ENCODE results near the gene WDR33.

The WDR33 gene

GRCh38 chr2:127739800-127740199, 71.2 kb downstream of the WDR33 start (continued):
- TF ChIP-seq POU6F1 (CRISPR knock-in tag; IDR thresholded peaks at IDR 0.05; ENCODE audit: borderline replicate concordance, low read depth) (no peak), CSDC2 (CRISPR knock-in tag; IDR thresholded peaks at IDR 0.05) (no peak), ESRRG (CRISPR knock-in tag; IDR thresholded peaks at IDR 0.05) (no peak), ISL1 (CRISPR knock-in tag; IDR thresholded peaks at IDR 0.05) (no peak), ZNF8 (CRISPR knock-in tag; IDR thresholded peaks at IDR 0.05) (no peak), RARB (CRISPR knock-in tag; IDR thresholded peaks at IDR 0.05) (no peak)

- TF ChIP-seq ISL1 (CRISPR knock-in tag; IDR thresholded peaks at IDR 0.05): no peak
- TF ChIP-seq ZNF70 (CRISPR knock-in tag; IDR thresholded peaks at IDR 0.05): no peak
- no peak for ATAC-seq
These were observed 73.1 kb downstream of the WDR33 start for GRCh38 chr2:127737892-127738291.

- no peak for ATAC-seq
These were observed 75.2 kb downstream of the WDR33 start for GRCh38 chr2:127735537-127736399.

GRCh38 chr2:127735044-127735443, 75.9 kb downstream of the WDR33 start:
- TF ChIP-seq SNAI2 (CRISPR knock-in tag; IDR thresholded peaks at IDR 0.05) (no peak), ZNF70 (CRISPR knock-in tag; IDR thresholded peaks at IDR 0.05) (no peak), ZC3H10 (CRISPR knock-in tag; IDR thresholded peaks at IDR 0.05) (no peak), ZNF565 (CRISPR knock-in tag; conservative IDR thresholded peaks at IDR 0.05; ENCODE audit: low read depth) (no peak), CREB5 (CRISPR knock-in tag; IDR thresholded peaks at IDR 0.05; ENCODE audit: low read depth) (no peak)

More at GRCh38 chr2:127735537-127736399, 75.2 kb downstream of the WDR33 start:
- no peak for TF ChIP-seq TOX (CRISPR knock-in tag; IDR thresholded peaks at IDR 0.05; ENCODE audit: borderline replicate concordance)
- TF ChIP-seq ESRRG (CRISPR knock-in tag; IDR thresholded peaks at IDR 0.05): no peak
- TF ChIP-seq ZFP30 (CRISPR knock-in tag; IDR thresholded peaks at IDR 0.05): no peak

GRCh38 chr2:127733816-127734537, 77.0 kb downstream of the WDR33 start:
- TF ChIP-seq ZFP30 (CRISPR knock-in tag; IDR thresholded peaks at IDR 0.05): no peak
- no peak for TF ChIP-seq ZNF565 (CRISPR knock-in tag; conservative IDR thresholded peaks at IDR 0.05; ENCODE audit: low read depth)
- TF ChIP-seq TCF4 (CRISPR knock-in tag; IDR thresholded peaks at IDR 0.05; ENCODE audit: borderline replicate concordance): no peak
- TF ChIP-seq ZFP3 (CRISPR knock-in tag; IDR thresholded peaks at IDR 0.05): no peak
- TF ChIP-seq POU6F1 (CRISPR knock-in tag; IDR thresholded peaks at IDR 0.05; ENCODE audit: borderline replicate concordance, low read depth): no peak
- no peak for TF ChIP-seq TOX (CRISPR knock-in tag; IDR thresholded peaks at IDR 0.05; ENCODE audit: borderline replicate concordance)
- TF ChIP-seq CSRNP3 (CRISPR knock-in tag; IDR thresholded peaks at IDR 0.05): no peak
- TF ChIP-seq GLIS3 (CRISPR knock-in tag; IDR thresholded peaks at IDR 0.05): no peak
- TF ChIP-seq ESRRG (CRISPR knock-in tag; IDR thresholded peaks at IDR 0.05): no peak
- no peak for TF ChIP-seq CREB5 (CRISPR knock-in tag; IDR thresholded peaks at IDR 0.05; ENCODE audit: low read depth)
- TF ChIP-seq TSHZ2 (CRISPR knock-in tag; IDR thresholded peaks at IDR 0.05): no peak
- ATAC-seq: peak; percentile 53; the same call in 2 of the 3 replicates

More at GRCh38 chr2:127735044-127735443, 75.9 kb downstream of the WDR33 start:
- ATAC-seq: no peak

Data from SK-N-SH treated with all-trans-retinoic acid at 6 μM for 48 hours (cell line).